OCI-LY7 (cell line): ENCODE measurements around the gene SALL4.

Source experiments
- EZH2phosphoT487 ChIP-seq: fragments of 200-600 bp; sonication (generic); IDR thresholded peaks from 2 replicates; pipeline ENCODE4 v1.6.1; 2018; ENCODE audit warnings: low read depth, borderline replicate concordance, mild to moderate bottlenecking, mixed run types, antibody characterized with exemption, low read length, moderate library complexity, mixed read lengths
- TF ChIP-seq, protein P1 (sequence below): fragments of 200-600 bp; sonication (generic); conservative IDR thresholded peaks from 2 replicates; pipeline ENCODE4 v1.5.1; 2014; ENCODE audit warnings: mild to moderate bottlenecking, antibody characterized with exemption, low read length, moderate library complexity, mixed read lengths

DNA sequence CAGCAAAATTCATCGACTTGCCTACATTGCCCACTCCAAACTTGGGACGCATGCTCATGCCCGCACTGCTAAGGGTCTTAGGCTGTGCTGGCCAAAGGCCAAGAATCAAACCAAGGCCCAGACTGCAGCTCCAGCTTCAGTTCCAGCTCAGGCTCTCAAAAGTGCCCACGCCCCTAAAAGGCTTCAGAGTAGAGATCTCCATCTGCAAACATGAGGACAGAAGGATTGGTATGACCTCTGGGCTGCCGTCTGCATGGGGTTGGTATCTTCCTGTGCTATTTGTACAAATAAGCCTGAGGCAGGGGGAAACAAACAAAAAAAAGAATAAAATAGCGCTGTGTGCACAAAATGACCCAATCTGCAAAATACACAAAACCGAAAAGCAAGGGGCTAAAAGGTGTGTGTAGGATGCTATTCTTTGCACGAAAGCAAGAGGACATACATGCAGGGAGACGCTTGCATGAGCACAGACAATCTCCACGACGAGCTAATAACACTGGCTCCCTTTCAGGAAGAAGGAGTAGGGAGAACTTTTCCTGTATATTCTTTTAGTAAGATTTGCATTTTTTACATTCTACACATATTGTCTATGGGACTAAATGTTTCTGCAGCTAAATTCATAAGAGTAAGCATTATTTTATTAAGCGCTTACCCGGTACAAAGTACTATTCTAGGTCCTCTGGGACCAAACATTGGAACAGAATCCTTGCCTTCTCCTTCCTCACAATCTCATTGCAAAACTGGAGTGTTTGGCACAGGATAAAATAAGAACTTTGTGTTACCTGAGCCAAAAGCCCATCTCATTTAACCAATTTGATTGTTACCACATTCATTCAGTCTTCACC is 67.2 kb downstream of the SALL4 start:
- TF ChIP-seq, protein P1, sequence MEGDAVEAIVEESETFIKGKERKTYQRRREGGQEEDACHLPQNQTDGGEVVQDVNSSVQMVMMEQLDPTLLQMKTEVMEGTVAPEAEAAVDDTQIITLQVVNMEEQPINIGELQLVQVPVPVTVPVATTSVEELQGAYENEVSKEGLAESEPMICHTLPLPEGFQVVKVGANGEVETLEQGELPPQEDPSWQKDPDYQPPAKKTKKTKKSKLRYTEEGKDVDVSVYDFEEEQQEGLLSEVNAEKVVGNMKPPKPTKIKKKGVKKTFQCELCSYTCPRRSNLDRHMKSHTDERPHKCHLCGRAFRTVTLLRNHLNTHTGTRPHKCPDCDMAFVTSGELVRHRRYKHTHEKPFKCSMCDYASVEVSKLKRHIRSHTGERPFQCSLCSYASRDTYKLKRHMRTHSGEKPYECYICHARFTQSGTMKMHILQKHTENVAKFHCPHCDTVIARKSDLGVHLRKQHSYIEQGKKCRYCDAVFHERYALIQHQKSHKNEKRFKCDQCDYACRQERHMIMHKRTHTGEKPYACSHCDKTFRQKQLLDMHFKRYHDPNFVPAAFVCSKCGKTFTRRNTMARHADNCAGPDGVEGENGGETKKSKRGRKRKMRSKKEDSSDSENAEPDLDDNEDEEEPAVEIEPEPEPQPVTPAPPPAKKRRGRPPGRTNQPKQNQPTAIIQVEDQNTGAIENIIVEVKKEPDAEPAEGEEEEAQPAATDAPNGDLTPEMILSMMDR, result no peak
- TF ChIP-seq EZH2phosphoT487, result no peak
